ENCODE measurements around the gene PHYHIPL. TPM values are rescaled to one million over a fixed set of nuclear protein-coding genes. Genes with fewer than 3 reads are reported as not detected.

PHYHIPL gene
- total RNA-seq, 1 donor from 2014 or later = 0.34 TPM

- H3K27me3 Mint-ChIP-seq (ENCODE audit: low read depth, unreplicated experiment) = no peaks in the 10 kb centered on the region
- H4K20me1 ChIP-seq (ENCODE audit: insufficient read depth, low read length) = no peaks in the 10 kb centered on the region
Measured at GRCh38 chr10:59273445-59273844, 97.0 kb downstream of the PHYHIPL start.

DNA sequence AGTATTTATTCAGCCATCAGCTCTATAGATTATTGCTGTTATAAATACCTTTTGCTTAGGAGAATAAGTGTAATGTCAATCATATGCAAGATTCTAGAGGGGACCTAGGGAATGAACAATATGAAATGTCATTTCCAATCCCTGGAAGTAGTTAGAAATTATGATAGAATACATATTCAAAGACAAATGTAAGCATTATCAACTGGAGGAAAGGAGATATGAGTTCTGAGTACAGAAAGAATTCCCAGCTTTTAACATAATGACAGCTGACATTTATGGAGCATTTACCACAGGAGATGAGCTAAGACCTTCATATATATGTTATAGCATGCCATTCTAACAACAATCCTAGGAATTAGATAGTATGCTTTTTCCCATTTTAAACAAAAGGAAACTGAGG is 99.7 kb downstream of the PHYHIPL start:
- no peak for TF ChIP-seq EZH2 (IDR thresholded peaks at IDR 0.05; ENCODE audit: insufficient read depth, low read length)
- TF ChIP-seq, protein P1, sequence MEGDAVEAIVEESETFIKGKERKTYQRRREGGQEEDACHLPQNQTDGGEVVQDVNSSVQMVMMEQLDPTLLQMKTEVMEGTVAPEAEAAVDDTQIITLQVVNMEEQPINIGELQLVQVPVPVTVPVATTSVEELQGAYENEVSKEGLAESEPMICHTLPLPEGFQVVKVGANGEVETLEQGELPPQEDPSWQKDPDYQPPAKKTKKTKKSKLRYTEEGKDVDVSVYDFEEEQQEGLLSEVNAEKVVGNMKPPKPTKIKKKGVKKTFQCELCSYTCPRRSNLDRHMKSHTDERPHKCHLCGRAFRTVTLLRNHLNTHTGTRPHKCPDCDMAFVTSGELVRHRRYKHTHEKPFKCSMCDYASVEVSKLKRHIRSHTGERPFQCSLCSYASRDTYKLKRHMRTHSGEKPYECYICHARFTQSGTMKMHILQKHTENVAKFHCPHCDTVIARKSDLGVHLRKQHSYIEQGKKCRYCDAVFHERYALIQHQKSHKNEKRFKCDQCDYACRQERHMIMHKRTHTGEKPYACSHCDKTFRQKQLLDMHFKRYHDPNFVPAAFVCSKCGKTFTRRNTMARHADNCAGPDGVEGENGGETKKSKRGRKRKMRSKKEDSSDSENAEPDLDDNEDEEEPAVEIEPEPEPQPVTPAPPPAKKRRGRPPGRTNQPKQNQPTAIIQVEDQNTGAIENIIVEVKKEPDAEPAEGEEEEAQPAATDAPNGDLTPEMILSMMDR (IDR thresholded peaks at IDR 0.05; ENCODE audit: insufficient read depth, low read depth, low read length) = no peak
- FAIRE-seq (no peak), DNase-seq (ENCODE audit: low read depth) (no peak)
- peaks cover 9% of the 10 kb centered on the region for H3K4me1 Mint-ChIP-seq (ENCODE audit: low read depth, unreplicated experiment)
- H3K9me3 Mint-ChIP-seq (ENCODE audit: unreplicated experiment) = no peaks in the 10 kb centered on the region
- H3K4me1 ChIP-seq (ENCODE audit: insufficient read depth, low read length) = no peaks in the 10 kb centered on the region
- H2AFZ ChIP-seq (ENCODE audit: low read depth, low read length) = no peak overlapping the region
- H3K4me3 ChIP-seq (ENCODE audit: insufficient read depth, low read depth, low read length) = no peak overlapping the region
- no peak overlapping the region for H3K27ac Mint-ChIP-seq (ENCODE audit: unreplicated experiment)
- no peaks in the 10 kb centered on the region for H3K79me2 ChIP-seq (ENCODE audit: insufficient read depth, low read length)
- H4K20me1 ChIP-seq (ENCODE audit: insufficient read depth, low read length) = no peaks in the 10 kb centered on the region
- H3K36me3 Mint-ChIP-seq (ENCODE audit: low read depth, unreplicated experiment) = peaks cover 6% of the 10 kb centered on the region
- no peak overlapping the region for H3K9ac ChIP-seq (ENCODE audit: low read length)
- no peak overlapping the region for H3K4me2 ChIP-seq (ENCODE audit: low read length)
- H3K36me3 ChIP-seq (ENCODE audit: insufficient read depth, low read length) = no peaks in the 10 kb centered on the region
- no peak overlapping the region for H3K4me3 Mint-ChIP-seq (ENCODE audit: unreplicated experiment)
- no peaks in the 10 kb centered on the region for H3K27me3 ChIP-seq (ENCODE audit: insufficient read depth, low read length)
- H3K27ac ChIP-seq (ENCODE audit: low read depth, low read length) = no peak overlapping the region
- no peaks in the 10 kb centered on the region for H3K9me3 ChIP-seq (ENCODE audit: insufficient read depth, low read depth, low read length)
- H3K27me3 Mint-ChIP-seq (ENCODE audit: low read depth, unreplicated experiment) = no peaks in the 10 kb centered on the region

More at GRCh38 chr10:59273445-59273844, 97.0 kb downstream of the PHYHIPL start:
- H3K4me1 Mint-ChIP-seq (ENCODE audit: low read depth, unreplicated experiment) = no peaks in the 10 kb centered on the region
- H3K4me3 Mint-ChIP-seq (ENCODE audit: unreplicated experiment) = no peak overlapping the region
- Histone ChIP-seq H3K9me3 (ENCODE audit: insufficient read depth, low read depth, low read length) (no peaks in the 10 kb centered on the region), H3K4me3 (ENCODE audit: insufficient read depth, low read depth, low read length) (no peak overlapping the region), H3K9ac (ENCODE audit: low read length) (no peak overlapping the region), H3K4me2 (ENCODE audit: low read length) (no peak overlapping the region), H2AFZ (ENCODE audit: low read depth, low read length) (no peak overlapping the region), H3K4me1 (ENCODE audit: insufficient read depth, low read length) (no peaks in the 10 kb centered on the region), H3K79me2 (ENCODE audit: insufficient read depth, low read length) (no peaks in the 10 kb centered on the region), H3K36me3 (ENCODE audit: insufficient read depth, low read length) (no peaks in the 10 kb centered on the region), H3K27me3 (ENCODE audit: insufficient read depth, low read length) (no peaks in the 10 kb centered on the region), H3K27ac (ENCODE audit: low read depth, low read length) (no peak overlapping the region)
- FAIRE-seq (no peak), DNase-seq (ENCODE audit: low read depth) (no peak)
- H3K9me3 Mint-ChIP-seq (ENCODE audit: unreplicated experiment) = no peaks in the 10 kb centered on the region
- peaks cover 14% of the 10 kb centered on the region for H3K36me3 Mint-ChIP-seq (ENCODE audit: low read depth, unreplicated experiment)
- no peak for TF ChIP-seq EZH2 (IDR thresholded peaks at IDR 0.05; ENCODE audit: insufficient read depth, low read length)
- TF ChIP-seq, protein P1 (IDR thresholded peaks at IDR 0.05; ENCODE audit: insufficient read depth, low read depth, low read length) = no peak
- no peak overlapping the region for H3K27ac Mint-ChIP-seq (ENCODE audit: unreplicated experiment)

- H2AFZ ChIP-seq (ENCODE audit: low read depth, low read length) = no peak overlapping the region
- no peak for FAIRE-seq
- TF ChIP-seq, protein P1 (IDR thresholded peaks at IDR 0.05; ENCODE audit: insufficient read depth, low read depth, low read length) = no peak
- TF ChIP-seq EZH2 (IDR thresholded peaks at IDR 0.05; ENCODE audit: insufficient read depth, low read length) = no peak
- Mint-ChIP-seq H3K36me3 (ENCODE audit: low read depth, unreplicated experiment) (peaks cover 6% of the 10 kb centered on the region), H3K9me3 (ENCODE audit: unreplicated experiment) (no peaks in the 10 kb centered on the region), H3K4me1 (ENCODE audit: low read depth, unreplicated experiment) (peaks cover 9% of the 10 kb centered on the region), H3K27ac (ENCODE audit: unreplicated experiment) (no peak overlapping the region), H3K4me3 (ENCODE audit: unreplicated experiment) (no peak overlapping the region), H3K27me3 (ENCODE audit: low read depth, unreplicated experiment) (no peaks in the 10 kb centered on the region)
- DNase-seq (ENCODE audit: low read depth) = no peak
- no peak overlapping the region for H3K9ac ChIP-seq (ENCODE audit: low read length)
- no peaks in the 10 kb centered on the region for H3K79me2 ChIP-seq (ENCODE audit: insufficient read depth, low read length)
- H3K4me2 ChIP-seq (ENCODE audit: low read length) = no peak overlapping the region
- H3K9me3 ChIP-seq (ENCODE audit: insufficient read depth, low read depth, low read length) = no peaks in the 10 kb centered on the region
- no peak overlapping the region for H3K27ac ChIP-seq (ENCODE audit: low read depth, low read length)
- no peak overlapping the region for H3K4me3 ChIP-seq (ENCODE audit: insufficient read depth, low read depth, low read length)
- no peaks in the 10 kb centered on the region for H3K4me1 ChIP-seq (ENCODE audit: insufficient read depth, low read length)
- no peaks in the 10 kb centered on the region for H3K36me3 ChIP-seq (ENCODE audit: insufficient read depth, low read length)
- H4K20me1 ChIP-seq (ENCODE audit: insufficient read depth, low read length) = no peaks in the 10 kb centered on the region
- no peaks in the 10 kb centered on the region for H3K27me3 ChIP-seq (ENCODE audit: insufficient read depth, low read length)
Measured at GRCh38 chr10:59276919-59277318, 100.5 kb downstream of the PHYHIPL start.
